AG08395 (cell line): ENCODE data around the gene ZMYM2.
A peak's percentile ranks its signal among the peaks of the same experiment; 100 is the strongest.

Experiments used
- DNase-seq: peaks from one replicate; pipeline ENCODE4 v3.0.0; 2012; ENCODE audit warnings: mixed read lengths, low spot score

Gene ZMYM2

GRCh38 chr13:20105161-20105689 lies 146.7 kb downstream of the ZMYM2 start:
- DNase-seq, result no peak

- DNase-seq, result no peak
Observed at GRCh38 chr13:20106742-20107141, 148.2 kb downstream of the ZMYM2 start.

GRCh38 chr13:20109037-20109436 lies 150.5 kb downstream of the ZMYM2 start:
- no peak for DNase-seq

- no peak for DNase-seq
Observed at GRCh38 chr13:20114066-20114610, 155.6 kb downstream of the ZMYM2 start.

GRCh38 chr13:20116213-20116612 lies 157.7 kb downstream of the ZMYM2 start:
- DNase-seq, result no peak

- peak; percentile 46 for DNase-seq
Observed at GRCh38 chr13:20118268-20119140, 160.0 kb downstream of the ZMYM2 start.

- no peak for DNase-seq
Observed at GRCh38 chr13:20119960-20120359, 161.4 kb downstream of the ZMYM2 start.

GRCh38 chr13:20121159-20121525 lies 162.6 kb downstream of the ZMYM2 start:
- no peak for DNase-seq

GRCh38 chr13:20124303-20124702 lies 165.8 kb downstream of the ZMYM2 start:
- DNase-seq, result no peak

GRCh38 chr13:20125129-20125782 lies 166.7 kb downstream of the ZMYM2 start:
- peak; percentile 56 for DNase-seq

GRCh38 chr13:20125783-20126165 lies 167.2 kb downstream of the ZMYM2 start:
- DNase-seq, result no peak

GRCh38 chr13:20126541-20127261 lies 168.2 kb downstream of the ZMYM2 start:
- no peak for DNase-seq

GRCh38 chr13:20127262-20127561 lies 168.7 kb downstream of the ZMYM2 start:
- DNase-seq, result no peak

GRCh38 chr13:20127562-20128458 lies 169.3 kb downstream of the ZMYM2 start:
- peak; percentile 61 for DNase-seq

GRCh38 chr13:20128459-20128931 lies 170.0 kb downstream of the ZMYM2 start:
- no peak for DNase-seq

GRCh38 chr13:20129076-20129475 lies 170.5 kb downstream of the ZMYM2 start:
- DNase-seq, result no peak

GRCh38 chr13:20130012-20130411 lies 171.5 kb downstream of the ZMYM2 start:
- no peak for DNase-seq

- DNase-seq, result no peak
Observed at GRCh38 chr13:20130652-20131051, 172.1 kb downstream of the ZMYM2 start.

- no peak for DNase-seq
Observed at GRCh38 chr13:20131057-20131832, 172.7 kb downstream of the ZMYM2 start.

- DNase-seq, result no peak
Observed at GRCh38 chr13:20132052-20132634, 173.6 kb downstream of the ZMYM2 start.
